A549 (cell line): ENCODE data around the gene LSM10. TPM values are rescaled to one million over a fixed set of nuclear protein-coding genes. Genes with fewer than 3 reads are reported as not detected.

Experiments
- ATAC-seq, 2 experiments: fragments of 200-7000 bp in 1 of 2; fragments of >200 bp in 1 of 2; cut with Nextera tagmentation in 1 of 2; cut with Tn5 transposase in 1 of 2; 3 replicates each; pipeline versions ENCODE4 v1.8.0 to v1.9.1; 2018 to 2020; ENCODE audit warnings: mild to moderate bottlenecking in 1 of 2, moderate library complexity in 1 of 2
- CTCF ChIA-PET: fragments of 300-600 bp; sonication (Branson Sonifier 250); formaldehyde crosslinking; extraction: SDS; loops from one replicate; lab custom pipeline; 2021; ENCODE audit warnings: antibody characterized with exemption, inconsistent platforms; lab: Yijun Ruan, JAX
- POLR2A ChIA-PET: fragments of 350-600 bp; formaldehyde crosslinking; extraction: SDS; loops from one replicate; lab custom pipeline; 2021; ENCODE audit warnings: antibody characterized with exemption, inconsistent platforms; lab: Yijun Ruan, JAX
- DNase-seq, 2 experiments: peaks; one replicate each; pipeline versions ENCODE4 v3.0.0 to v3.0.0-alpha.2; 2011 to 2016; ENCODE audit warnings: low read depth in 1 of 2, low spot score in 1 of 2
- FAIRE-seq: peaks from 2 replicates; lab custom pipeline; 2011; peaks lifted over from hg19 to GRCh38; lab: Jason Lieb, UNC
- H3K27ac ChIP-seq, 2 experiments: fragments of >200 bp; sonication (Bioruptor Twin); formaldehyde crosslinking; 3 replicates each; pipeline ENCODE4 v1.5.1; 2016 to 2017
- H3K4me1 ChIP-seq: fragments of >200 bp; sonication (Bioruptor Twin); formaldehyde crosslinking; 3 replicates; pipeline ENCODE4 v1.6.1; 2016
- H3K4me2 ChIP-seq: fragments of >200 bp; sonication (Bioruptor Twin); formaldehyde crosslinking; 3 replicates; pipeline ENCODE4 v1.6.1; 2016
- H3K4me3 ChIP-seq: fragments of >200 bp; sonication (Bioruptor Twin); formaldehyde crosslinking; 3 replicates; pipeline ENCODE4 v1.5.1; 2016
- H3K9me3 ChIP-seq: fragments of >200 bp; sonication (Bioruptor Twin); formaldehyde crosslinking; 3 replicates; pipeline ENCODE4 v1.6.1; 2016
- CEBPB ChIP-seq, 2 experiments: fragments of >200 bp in 1 of 2; sonication (Bioruptor Twin) in 1 of 2; formaldehyde crosslinking in 1 of 2; IDR thresholded peaks; 2 replicates each; pipeline ENCODE4 v1.6.1; 2012 to 2016
- CHD2 ChIP-seq: fragments of 150-350 bp; IDR thresholded peaks from 2 replicates; pipeline ENCODE4 v1.6.1; 2014; ENCODE audit warnings: low read length; ENCODE audit not compliant: partially characterized antibody
- CTCF ChIP-seq: fragments of >200 bp; sonication (Bioruptor Twin); formaldehyde crosslinking; IDR thresholded peaks from 3 replicates; pipeline ENCODE4 v1.5.1; 2016
- EHF ChIP-seq: fragments of 250-450 bp; sonication (Bioruptor Pico); IDR thresholded peaks from 2 replicates; pipeline ENCODE4 v1.5.0; 2020; ENCODE audit warnings: mild to moderate bottlenecking
- ESRRA ChIP-seq: fragments of 150-350 bp; IDR thresholded peaks from 2 replicates; pipeline ENCODE4 v1.6.1; 2014; ENCODE audit warnings: mild to moderate bottlenecking, low read length, borderline replicate concordance
- FOSB ChIP-seq: fragments of 250-450 bp; sonication (Bioruptor Pico); IDR thresholded peaks from 2 replicates; pipeline ENCODE4 v1.5.0; 2020; ENCODE audit warnings: mild to moderate bottlenecking, moderate library complexity
- GATA3 ChIP-seq: IDR thresholded peaks from 2 replicates; pipeline ENCODE4 v1.6.1; 2012; ENCODE audit warnings: borderline replicate concordance
- HDAC2 ChIP-seq: fragments of 200-600 bp; sonication (generic); IDR thresholded peaks from 2 replicates; pipeline ENCODE4 v1.6.1; 2016
- HEYL ChIP-seq: fragments of 250-450 bp; sonication (Bioruptor Pico); IDR thresholded peaks from 2 replicates; pipeline ENCODE4 v1.8.0; 2021; ENCODE audit warnings: mild to moderate bottlenecking, moderate library complexity
- HMGXB4 ChIP-seq: fragments of 250-450 bp; sonication (Bioruptor Pico); IDR thresholded peaks from 2 replicates; pipeline ENCODE4 v1.5.0; 2021; ENCODE audit warnings: mild to moderate bottlenecking, moderate library complexity, borderline replicate concordance
- HOXB13 ChIP-seq: fragments of 250-450 bp; sonication (Bioruptor Pico); IDR thresholded peaks from 2 replicates; pipeline ENCODE4 v1.5.0; 2020; ENCODE audit warnings: low read depth, mild to moderate bottlenecking, moderate library complexity
- HOXB5 ChIP-seq: fragments of 250-450 bp; sonication (Bioruptor Pico); IDR thresholded peaks from 2 replicates; pipeline ENCODE4 v1.5.0; 2020; ENCODE audit warnings: mild to moderate bottlenecking, moderate library complexity
- JUN ChIP-seq, 2 experiments: fragments of >200 bp; sonication (Bioruptor Twin); formaldehyde crosslinking; IDR thresholded peaks; 2 replicates in 1 of 2; 3 replicates in 1 of 2; pipeline ENCODE4 v1.6.1; 2016 to 2017
- PBX3 ChIP-seq: IDR thresholded peaks from 2 replicates; pipeline ENCODE4 v1.6.1; 2012
- PHF8 ChIP-seq: fragments of 200-600 bp; sonication (generic); IDR thresholded peaks from 2 replicates; pipeline ENCODE4 v1.6.1; 2016; ENCODE audit warnings: low read depth, mild to moderate bottlenecking, antibody characterized with exemption, moderate library complexity, borderline replicate concordance
- RARB ChIP-seq: fragments of 250-450 bp; sonication (Bioruptor Pico); IDR thresholded peaks from 2 replicates; pipeline ENCODE4 v1.8.0; 2021; ENCODE audit warnings: mild to moderate bottlenecking, moderate library complexity
- RCOR1 ChIP-seq: fragments of 150-350 bp; IDR thresholded peaks from 2 replicates; pipeline ENCODE4 v1.6.1; 2014; ENCODE audit warnings: antibody characterized with exemption, low read length, low read depth
- RNF2 ChIP-seq: fragments of 200-600 bp; sonication (generic); IDR thresholded peaks from 2 replicates; pipeline ENCODE4 v1.6.1; 2016; ENCODE audit warnings: low read depth, mild to moderate bottlenecking, antibody characterized with exemption, moderate library complexity, borderline replicate concordance
- SMC3 ChIP-seq: fragments of >200 bp; sonication (Bioruptor Twin); formaldehyde crosslinking; IDR thresholded peaks from 3 replicates; pipeline ENCODE4 v1.6.1; 2018; ENCODE audit warnings: inconsistent platforms
- SREBF2 ChIP-seq: fragments of 450-650 bp; IDR thresholded peaks from 2 replicates; pipeline ENCODE4 v1.6.1; 2014; ENCODE audit warnings: mild to moderate bottlenecking, moderate library complexity
- TFCP2L1 ChIP-seq: fragments of 250-450 bp; sonication (Bioruptor Pico); IDR thresholded peaks from 2 replicates; pipeline ENCODE4 v1.5.0; 2021; ENCODE audit warnings: mild to moderate bottlenecking
- ZFP36 ChIP-seq: fragments of 450-650 bp; IDR thresholded peaks from 2 replicates; pipeline ENCODE4 v1.6.1; 2014; ENCODE audit warnings: borderline replicate concordance; ENCODE audit not compliant: partially characterized antibody
- ZSCAN20 ChIP-seq: fragments of 250-450 bp; sonication (Bioruptor Pico); IDR thresholded peaks from 2 replicates; pipeline ENCODE4 v1.8.0; 2022; ENCODE audit warnings: mild to moderate bottlenecking, moderate library complexity
- WGBS: methylation state at CpG from one replicate; pipeline ENCODE4 v1.1.6; 2017; ENCODE audit errors: missing lambda C conversion rate; 5-methylcytosine and 5-hydroxymethylcytosine counted together
- polyA plus RNA-seq, 4 experiments: library from polyadenylated mRNA; depleted of rRNA in 3 of 4; stranded (reverse); fragments of >200 nt; fragmentation: RNase III in 1 of 4; extraction: RNeasy Plus Mini Kit Qiagen cat#74134 plus additional on column Dnase treatment in 1 of 4; gene quantifications; 2 replicates in 3 of 4; 3 replicates in 1 of 4; pipeline ENCODE4 v1.2.3, GENCODE V29; 2011 to 2017

Gene LSM10
- polyA plus RNA-seq, 2 of the 4 experiments (the other 2 are of a cell fraction), result 40.7 to 44.3 TPM

GRCh38 chr1:36417931-36418330 is 20.2 kb upstream of the LSM10 start:
- H3K4me2 ChIP-seq, result no peak overlapping the region
- TF ChIP-seq EHF (CRISPR knock-in tag), result no peak
- TF ChIP-seq HOXB13, result no peak
- no peak for TF ChIP-seq CHD2
- TF ChIP-seq CTCF, result no peak
- no peak for TF ChIP-seq GATA3
- TF ChIP-seq PHF8, result no peak
- no peak for TF ChIP-seq SREBF2
- TF ChIP-seq HDAC2, result no peak
- TF ChIP-seq ESRRA, result no peak
- TF ChIP-seq PBX3, result no peak
- TF ChIP-seq JUN (IDR thresholded peaks at IDR 0.05), result no peak
- no peak for TF ChIP-seq ZSCAN20 (CRISPR knock-in tag)
- no peak for TF ChIP-seq SMC3
- no peak overlapping the region for H3K4me3 ChIP-seq
- DNase-seq (no peak), FAIRE-seq (no peak), ATAC-seq (no peak)
- peaks cover 7% of the 10 kb centered on the region; the same call in 2 of the 3 replicates for H3K4me1 ChIP-seq
- POLR2A ChIA-PET, result no interaction called here
- WGBS, result 78% methylated on average over 8 of the region's 9 CpGs
- no peaks in the 10 kb centered on the region for H3K9me3 ChIP-seq
- H3K27ac ChIP-seq, result no peak overlapping the region
- CTCF ChIA-PET, result interaction anchor here (1.2 to 6.8 kb wide), 3 partner anchors 49 to 111 kb away, joined by 3 to 37 read pairs (median 7); no protein-coding TSS in a partner anchor

- ATAC-seq (no peak), DNase-seq (no peak), FAIRE-seq (no peak)
- Histone ChIP-seq H3K4me2 (no peak overlapping the region), H3K27ac (no peak overlapping the region), H3K4me3 (no peak overlapping the region), H3K9me3 (no peaks in the 10 kb centered on the region), H3K4me1 (peaks cover 5% of the 10 kb centered on the region; the same call in 2 of the 3 replicates)
- WGBS, result 92% methylated on average over 15 of the region's 15 CpGs
- POLR2A ChIA-PET, result no interaction called here
- CTCF ChIA-PET, result interaction anchor here (0.6 to 6.8 kb wide), 2 partner anchors 74 to 246 kb away, joined by 4 to 37 read pairs; no protein-coding TSS in a partner anchor
- TF ChIP-seq FOSB (no peak), RCOR1 (no peak), CHD2 (no peak), RARB (CRISPR knock-in tag) (no peak), CEBPB (IDR thresholded peaks at IDR 0.05) (no peak), JUN (IDR thresholded peaks at IDR 0.05) (no peak), GATA3 (no peak), TFCP2L1 (CRISPR knock-in tag) (no peak), RNF2 (no peak), HMGXB4 (CRISPR knock-in tag) (no peak), ZFP36 (no peak), HEYL (CRISPR knock-in tag) (no peak), HOXB5 (CRISPR knock-in tag) (no peak)
These were observed 18.1 kb upstream of the LSM10 start for GRCh38 chr1:36415661-36416326.
